HG02623 (cell line): ENCODE data around the gene MEG3.

Experiments
- ATAC-seq: cut with Tn5 transposase; IDR thresholded peaks from one replicate; pipeline ENCODE4 v1.9.1; 2021; ENCODE audit warnings: moderate library complexity; ENCODE audit not compliant: unreplicated experiment

The MEG3 gene

GRCh38 chr14:100825713-100826331 lies at the start of gene MEG3:
TSS of gene MEG3 (plus strand) at chr14:100826118.
- ATAC-seq = no peak

DNA sequence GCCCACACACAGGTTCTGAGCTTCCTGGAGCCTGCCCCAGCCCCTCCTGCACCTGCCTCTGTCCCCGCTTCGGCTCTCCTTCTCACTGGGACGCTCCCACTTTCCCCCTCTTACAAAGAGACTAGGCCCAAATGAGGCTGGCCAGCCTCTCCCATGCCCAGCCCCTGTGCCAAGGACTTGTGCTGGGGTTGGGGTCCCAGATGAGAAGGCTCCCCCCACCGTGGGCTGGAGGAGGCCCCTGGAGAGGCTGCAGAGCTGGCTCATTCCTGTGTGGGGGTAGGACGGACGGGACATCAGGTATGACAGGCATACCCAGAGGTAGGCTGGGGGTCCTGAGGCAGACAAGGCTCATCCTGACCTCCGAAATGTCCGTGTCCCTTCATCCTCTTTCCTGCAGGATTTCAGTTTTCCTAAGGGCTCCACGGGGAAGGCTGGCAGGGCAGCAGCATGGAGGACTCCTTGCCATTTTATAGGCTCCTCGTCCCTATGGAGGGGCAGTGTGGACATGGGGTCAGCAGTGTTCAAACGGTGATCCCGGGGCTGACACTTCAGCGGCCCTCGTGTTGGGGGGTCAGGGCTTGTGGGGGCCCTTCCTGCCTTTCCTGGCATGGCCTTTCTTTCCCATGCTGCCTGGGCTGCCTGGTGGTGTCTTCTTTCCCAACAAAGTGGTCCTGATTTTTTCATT lies 49.1 kb upstream of the MEG3 start:
- no peak for ATAC-seq

DNA sequence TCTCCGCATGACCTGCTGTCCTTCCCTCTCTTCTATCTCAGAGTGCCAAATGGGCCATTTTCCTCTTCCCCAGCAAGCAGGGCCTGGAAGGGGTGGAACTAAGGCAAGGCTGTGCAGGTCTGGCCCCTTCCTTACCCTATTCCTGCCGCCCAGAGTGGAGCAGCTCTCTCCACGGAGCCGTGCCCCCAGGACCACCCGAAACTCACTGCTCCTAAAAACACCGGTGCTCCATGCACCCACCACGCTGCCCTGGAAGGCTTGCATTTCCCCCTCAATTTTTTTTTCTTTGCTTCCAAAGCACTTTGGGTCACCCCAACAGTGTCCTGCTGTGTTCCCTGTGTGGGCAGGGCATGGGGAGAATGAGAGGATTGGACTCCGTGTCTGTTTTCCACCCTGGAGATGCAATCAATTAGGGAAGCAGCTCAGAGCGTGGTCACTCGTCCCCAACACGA lies 48.5 kb upstream of the MEG3 start:
- ATAC-seq = no peak

GRCh38 chr14:100777818-100778525 lies 47.9 kb upstream of the MEG3 start:
- no peak for ATAC-seq

GRCh38 chr14:100778526-100778882 lies 47.4 kb upstream of the MEG3 start:
- ATAC-seq = no peak

- ATAC-seq = no peak
These were observed 46.8 kb upstream of the MEG3 start for GRCh38 chr14:100778951-100779690.

DNA sequence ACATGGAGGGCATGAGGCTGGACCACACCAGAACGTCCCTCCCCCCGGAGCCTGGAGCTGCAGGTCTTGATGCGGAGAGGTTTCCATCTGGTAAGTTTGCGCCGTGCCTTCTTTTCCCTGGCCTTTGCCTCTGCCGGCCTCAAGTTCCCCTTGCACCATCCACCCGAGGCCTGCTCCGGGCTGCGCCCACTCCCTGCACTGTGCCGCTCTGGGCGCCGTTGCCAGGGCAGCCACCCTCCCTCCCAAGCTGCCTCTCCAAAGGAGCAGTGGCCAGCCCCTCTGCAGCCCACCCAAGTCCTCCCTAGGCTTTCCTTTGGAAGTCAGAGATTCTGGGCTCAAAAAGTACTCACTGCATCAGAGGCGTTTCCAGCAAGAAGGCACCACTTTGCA lies 46.2 kb upstream of the MEG3 start:
- ATAC-seq = no peak

GRCh38 chr14:100780246-100780645 lies 45.7 kb upstream of the MEG3 start:
- ATAC-seq = no peak

DNA sequence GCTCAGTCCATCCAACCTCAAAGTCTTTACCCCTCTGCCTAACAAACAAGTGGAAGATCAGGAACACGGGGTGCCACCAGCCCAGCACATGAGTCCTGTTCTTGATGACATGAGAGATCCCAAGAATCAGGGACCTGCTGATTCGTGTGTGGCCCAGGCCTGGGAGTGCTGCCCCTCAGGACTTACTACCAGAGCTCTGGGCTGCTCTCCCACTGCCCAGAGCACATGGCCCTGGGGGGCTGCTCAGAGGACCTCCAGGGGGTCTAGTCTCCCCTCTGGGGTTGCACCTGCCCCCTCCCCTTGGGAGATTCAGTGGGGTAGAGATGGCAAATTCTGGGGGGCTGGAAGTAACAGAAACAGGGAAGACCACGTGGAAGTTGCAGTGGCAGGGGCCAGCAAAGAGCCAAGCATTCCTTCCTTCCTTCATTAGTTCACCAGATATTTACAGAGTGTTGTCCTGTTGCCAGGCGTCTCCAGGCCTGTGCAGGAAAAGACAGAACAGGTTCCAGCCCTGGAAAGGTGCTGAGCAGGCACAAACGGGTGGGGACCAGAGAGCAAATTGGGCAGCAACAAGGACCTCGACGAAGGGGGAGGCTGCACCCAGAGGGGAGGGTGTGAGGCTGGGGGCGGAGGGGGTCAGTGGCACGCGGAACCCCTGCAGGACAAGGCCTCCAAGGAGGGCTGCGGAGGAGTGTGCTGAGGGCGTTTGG lies 45.1 kb upstream of the MEG3 start:
- ATAC-seq = no peak

GRCh38 chr14:100781952-100782351 lies 44.0 kb upstream of the MEG3 start:
- no peak for ATAC-seq

DNA sequence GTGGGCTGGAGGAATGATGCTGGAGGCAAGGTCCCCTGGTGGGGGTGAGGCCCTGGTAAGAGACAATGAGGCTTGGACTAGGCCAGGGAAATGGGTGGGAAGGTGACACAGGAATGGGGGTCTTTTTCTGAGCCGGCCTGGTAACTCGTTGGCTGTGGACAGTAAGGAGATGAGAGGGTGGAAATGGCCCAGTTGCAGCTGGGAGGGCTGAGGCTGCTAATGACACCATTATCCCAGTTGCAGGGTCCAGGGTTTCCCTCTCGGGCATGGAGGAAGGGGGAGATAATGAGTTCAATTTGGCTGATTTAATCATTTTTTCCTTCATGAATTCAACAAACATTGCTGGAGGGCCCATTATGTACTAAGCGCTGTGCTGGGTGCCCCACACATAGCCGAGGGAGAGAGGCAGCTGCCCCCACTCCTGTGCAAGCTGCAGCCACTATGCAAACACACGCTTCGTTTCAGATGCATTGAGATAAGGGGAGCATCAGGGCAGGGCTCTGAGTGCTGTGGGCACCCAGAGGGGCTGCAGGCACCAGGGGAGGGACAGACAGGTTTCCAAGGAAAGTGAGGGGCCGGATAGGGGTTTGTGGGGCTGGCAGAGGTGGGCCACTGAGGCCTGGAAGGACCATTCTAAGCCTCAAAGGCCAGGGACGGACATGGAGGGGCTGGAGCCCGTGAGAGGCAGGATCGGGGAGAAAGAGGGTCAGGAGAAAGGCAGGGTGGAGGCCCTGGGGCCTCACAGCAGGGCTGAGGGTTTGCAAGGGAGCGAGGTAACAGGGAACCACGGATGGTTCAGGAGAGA lies 43.2 kb upstream of the MEG3 start:
- no peak for ATAC-seq

DNA sequence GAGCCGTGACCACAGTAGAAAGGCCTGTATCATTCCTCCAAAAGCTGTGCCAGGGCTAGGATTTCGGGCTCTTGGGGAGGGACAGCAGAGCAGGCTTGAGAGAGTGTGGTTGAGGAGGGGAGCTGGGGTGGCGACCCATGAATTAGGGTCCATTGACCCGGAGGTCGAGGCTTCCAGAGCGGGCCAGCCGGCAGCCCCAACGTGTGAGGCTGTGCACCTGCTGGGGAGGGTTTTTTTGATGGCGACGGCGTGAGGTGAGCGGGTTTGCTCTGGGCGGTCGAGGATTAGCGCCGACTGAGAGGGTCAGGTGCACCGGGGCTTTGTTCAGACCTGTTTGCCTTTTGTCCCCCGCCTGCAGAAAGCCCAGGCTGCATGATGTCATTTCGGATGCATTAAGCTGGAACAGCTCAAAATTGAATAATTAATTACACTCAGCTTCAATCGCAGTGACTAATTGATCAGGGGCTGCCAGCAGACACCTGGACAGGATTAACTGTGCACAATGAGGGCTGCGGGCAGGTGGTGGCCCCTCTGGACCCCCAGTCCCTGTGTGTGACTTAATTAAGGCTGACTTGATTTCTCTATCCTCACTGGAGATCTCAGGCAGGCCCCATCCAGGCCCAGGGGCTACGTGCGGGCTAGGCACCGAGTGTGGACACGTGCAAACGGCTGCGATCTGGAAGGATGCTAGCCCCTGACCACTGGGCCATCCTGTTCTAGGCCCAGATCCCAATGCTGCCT lies 42.1 kb upstream of the MEG3 start:
- no peak for ATAC-seq

- no peak for ATAC-seq
These were observed 41.2 kb upstream of the MEG3 start for GRCh38 chr14:100784523-100785337.

DNA sequence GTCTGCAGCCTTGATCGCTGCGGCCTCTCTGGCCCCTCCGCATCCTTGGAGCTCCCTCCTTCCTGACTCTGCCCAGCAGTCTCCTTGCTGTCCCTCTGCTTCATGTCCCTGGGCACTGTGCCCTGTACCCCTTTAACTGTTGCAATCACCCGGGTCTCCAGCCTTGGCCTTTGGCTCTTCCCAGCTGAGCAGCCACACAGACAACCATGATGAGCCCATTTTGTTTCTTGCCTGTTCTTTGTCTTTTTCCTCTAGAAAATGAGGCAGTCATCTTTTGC lies 40.6 kb upstream of the MEG3 start:
- no peak for ATAC-seq

DNA sequence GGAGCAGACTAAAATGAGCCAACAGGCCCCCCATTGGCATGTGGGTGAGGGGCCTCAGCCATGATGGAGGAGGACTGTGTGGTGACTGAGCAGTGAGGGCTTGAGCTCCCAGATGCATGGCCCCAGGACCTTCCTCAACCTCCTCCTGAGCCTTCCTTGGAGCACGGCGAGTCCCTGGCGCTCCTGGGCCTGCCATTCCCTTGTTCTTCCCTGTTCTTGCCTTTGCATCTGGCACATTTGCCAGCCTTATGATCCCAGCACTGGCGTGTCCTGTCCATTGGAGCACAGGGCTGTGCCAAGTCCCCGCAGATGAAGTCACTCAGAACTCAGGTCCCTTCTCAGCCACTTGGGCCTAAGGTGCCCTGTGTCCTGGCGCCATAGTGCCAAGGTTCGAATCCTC lies 40.3 kb upstream of the MEG3 start:
- ATAC-seq = no peak

DNA sequence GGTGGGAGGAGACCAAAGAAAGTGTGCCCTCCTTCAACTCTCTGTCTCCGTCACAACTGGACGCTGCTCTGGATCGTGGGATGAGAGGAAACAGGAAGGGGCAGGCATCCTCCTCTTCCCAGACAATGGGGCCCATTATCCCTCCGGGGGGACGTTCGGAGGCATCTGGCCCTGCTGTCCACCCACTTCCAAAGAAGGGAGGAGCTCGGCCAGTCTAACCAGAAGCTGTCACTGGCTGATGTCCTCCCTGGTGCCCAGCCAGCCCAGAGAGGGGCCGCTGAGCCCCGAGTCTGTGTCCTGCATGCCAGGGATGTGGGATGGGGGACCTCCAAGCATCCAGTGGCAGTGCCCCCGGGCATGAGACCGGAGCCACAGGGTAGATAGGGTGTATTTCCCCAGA lies 39.8 kb upstream of the MEG3 start:
- no peak for ATAC-seq

DNA sequence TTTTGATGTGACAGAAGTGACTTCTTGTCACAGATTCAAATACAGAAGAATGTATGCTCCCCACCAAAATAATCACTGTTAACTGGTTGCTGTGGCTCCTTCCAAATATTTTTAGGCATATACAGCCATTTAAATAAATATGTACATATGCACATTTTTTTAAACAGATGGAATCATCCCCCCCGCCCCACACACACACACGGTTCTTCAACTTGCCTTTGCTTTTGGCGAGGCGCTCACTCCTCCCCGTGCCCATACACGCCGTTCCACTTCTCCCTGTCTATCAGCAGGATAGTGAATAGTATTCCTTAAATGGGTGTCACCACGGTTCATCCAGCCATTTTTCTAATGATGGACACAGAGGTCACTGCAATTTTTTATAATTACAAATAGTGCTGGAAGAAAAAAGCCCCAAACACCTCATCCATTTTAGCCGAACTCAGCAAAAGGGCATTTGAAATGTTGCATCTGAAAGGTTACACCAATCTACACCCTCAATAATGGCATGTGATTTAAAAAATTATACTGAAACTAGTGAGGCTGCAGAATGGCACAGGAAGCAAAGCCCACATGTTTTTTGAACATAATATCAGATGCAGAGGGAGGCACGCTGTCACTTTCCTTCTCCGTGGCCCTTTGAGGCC lies 39.2 kb upstream of the MEG3 start:
- no peak for ATAC-seq

GRCh38 chr14:100787659-100788058 lies 38.3 kb upstream of the MEG3 start:
- no peak for ATAC-seq
